H1 (cell line): ENCODE measurements around the gene PTK6. TPM values are rescaled to one million over a fixed set of nuclear protein-coding genes. Genes with fewer than 3 reads are reported as not detected.

Experiments
- CTCF ChIA-PET: fragments of 300-600 bp; sonication (Branson Sonifier 250); formaldehyde crosslinking; loops from one replicate; lab custom pipeline; 2021; ENCODE audit not compliant: partially characterized antibody; lab: Charles Lee
- POLR2A ChIA-PET: fragments of 300-600 bp; sonication (Branson Sonifier 250); formaldehyde crosslinking; loops from one replicate; lab custom pipeline; 2021; ENCODE audit warnings: inconsistent platforms; ENCODE audit not compliant: partially characterized antibody; lab: Charles Lee
- DNase-seq, 2 experiments: peaks; one replicate each; pipeline versions ENCODE4 v3.0.0 to v3.0.0-alpha.2; 2010 to 2022; ENCODE audit warnings: low spot score in 2 of 2, low read depth in 1 of 2, mixed read lengths in 1 of 2
- FAIRE-seq: peaks from 2 replicates; lab custom pipeline; 2011; peaks lifted over from hg19 to GRCh38; lab: Jason Lieb, UNC
- H2AFZ ChIP-seq: 2 replicates; pipeline ENCODE4 v1.8.1; 2012; ENCODE audit warnings: low read length, inconsistent platforms
- H2AK5ac ChIP-seq: 2 replicates; pipeline ENCODE4 v1.6.1; 2013; ENCODE audit warnings: low read depth, low read length
- H2BK120ac ChIP-seq: replicated peaks from 2 replicates; pipeline ENCODE3; 2013; ENCODE audit warnings: low read depth, low read length, inconsistent platforms
- H2BK12ac ChIP-seq: 2 replicates; pipeline ENCODE4 v1.6.1; 2013; ENCODE audit warnings: low read depth, low read length
- H2BK15ac ChIP-seq: 2 replicates; pipeline ENCODE4 v1.6.1; 2013; ENCODE audit warnings: low read length
- H2BK20ac ChIP-seq: 2 replicates; pipeline ENCODE4 v1.6.1; 2013; ENCODE audit warnings: low read length
- H2BK5ac ChIP-seq: 2 replicates; pipeline ENCODE4 v1.6.1; 2013; ENCODE audit warnings: low read depth, low read length
- H3K14ac ChIP-seq: 2 replicates; pipeline ENCODE4 v1.6.1; 2013; ENCODE audit warnings: inconsistent platforms; ENCODE audit not compliant: insufficient read length
- H3K18ac ChIP-seq: 2 replicates; pipeline ENCODE4 v1.6.1; 2013; ENCODE audit warnings: low read length; ENCODE audit errors: extremely low read depth
- H3K23ac ChIP-seq: 2 replicates; pipeline ENCODE4 v1.6.1; 2013; ENCODE audit warnings: inconsistent platforms; ENCODE audit not compliant: insufficient read length
- H3K23me2 ChIP-seq: 2 replicates; pipeline ENCODE4 v1.6.1; 2013; ENCODE audit warnings: low read depth, low read length
- H3K27ac ChIP-seq: 2 replicates; pipeline ENCODE4 v1.6.1; 2011; ENCODE audit warnings: low read depth, low read length, inconsistent platforms
- H3K27me3 ChIP-seq, 4 experiments: replicated peaks in 1 of 4; 1 replicate in 1 of 4; 2 replicates in 3 of 4; pipeline versions ENCODE4 v1.6.1 to v1.8.1; 2011 to 2013; ENCODE audit warnings: low read length in 3 of 4, mild to moderate bottlenecking in 3 of 4, inconsistent platforms in 2 of 4, mixed read lengths in 2 of 4, moderate library complexity in 1 of 4; ENCODE audit not compliant: control insufficient read depth in 3 of 4, insufficient read depth in 3 of 4; ENCODE audit errors: extremely low read depth in 1 of 4
- H3K36me3 ChIP-seq, 4 experiments: 2 replicates each; pipeline versions ENCODE4 v1.6.1 to v1.8.1; 2011 to 2013; ENCODE audit warnings: mild to moderate bottlenecking in 4 of 4, low read length in 3 of 4, moderate library complexity in 2 of 4, control low read depth in 1 of 4, inconsistent platforms in 1 of 4; ENCODE audit not compliant: insufficient read depth in 4 of 4, control insufficient read depth in 2 of 4
- H3K4ac ChIP-seq: replicated peaks from 2 replicates; pipeline ENCODE3; 2013; ENCODE audit warnings: low read length, low read depth, mixed read lengths, inconsistent platforms; ENCODE audit not compliant: insufficient read length
- H3K4me1 ChIP-seq, 4 experiments: replicated peaks in 1 of 4; 1 replicate in 1 of 4; 2 replicates in 3 of 4; pipeline versions ENCODE4 v1.6.1 to v1.8.1; 2011 to 2013; ENCODE audit warnings: low read length in 3 of 4, inconsistent platforms in 2 of 4, mixed read lengths in 1 of 4; ENCODE audit not compliant: insufficient read depth in 4 of 4, control insufficient read depth in 3 of 4
- H3K4me2 ChIP-seq, 2 experiments: 2 replicates each; pipeline versions ENCODE4 v1.6.1 to v1.8.1; 2011 to 2013; ENCODE audit warnings: low read depth in 2 of 2, low read length in 2 of 2, control low read depth in 1 of 2, inconsistent platforms in 1 of 2, mild to moderate bottlenecking in 1 of 2; ENCODE audit not compliant: insufficient read depth in 1 of 2
- H3K4me3 ChIP-seq, 4 experiments: fragments of 200-600, 300-600 bp in 1 of 4; sonication (generic), shearing (Covaris generic), sonication (Bioruptor Twin) in 1 of 4; 2 replicates each; pipeline versions ENCODE4 v1.5.1 to v1.8.1; 2011 to 2016; ENCODE audit warnings: low read length in 4 of 4, low read depth in 3 of 4, control low read depth in 2 of 4, inconsistent platforms in 2 of 4, mild to moderate bottlenecking in 2 of 4, mixed read lengths in 1 of 4, moderate library complexity in 1 of 4; ENCODE audit not compliant: insufficient read depth in 2 of 4; ENCODE audit errors: extremely low read depth in 1 of 4
- H3K56ac ChIP-seq: replicated peaks from 2 replicates; pipeline ENCODE3; 2013; ENCODE audit warnings: low read depth, mild to moderate bottlenecking, mixed read lengths, low read length, inconsistent platforms; ENCODE audit not compliant: insufficient read length
- H3K79me1 ChIP-seq: 2 replicates; pipeline ENCODE4 v1.6.1; 2013; ENCODE audit warnings: low read depth, low read length, control low read depth
- H3K79me2 ChIP-seq, 2 experiments: 2 replicates each; pipeline versions ENCODE4 v1.6.1 to v1.8.1; 2012 to 2013; ENCODE audit warnings: low read length in 2 of 2, mild to moderate bottlenecking in 2 of 2, inconsistent platforms in 1 of 2; ENCODE audit not compliant: insufficient read depth in 2 of 2, control insufficient read depth in 1 of 2
- H3K9ac ChIP-seq, 4 experiments: replicated peaks in 1 of 4; 1 replicate in 1 of 4; 2 replicates in 3 of 4; pipeline versions ENCODE4 v1.6.1 to v1.8.1; 2011 to 2013; ENCODE audit warnings: low read depth in 3 of 4, low read length in 3 of 4, control low read depth in 2 of 4, mild to moderate bottlenecking in 2 of 4, moderate library complexity in 2 of 4, inconsistent platforms in 1 of 4; ENCODE audit errors: extremely low read depth in 1 of 4
- H3K9me3 ChIP-seq, 2 experiments: 2 replicates each; pipeline versions ENCODE4 v1.6.1 to v1.8.1; 2012 to 2013; ENCODE audit warnings: mild to moderate bottlenecking in 2 of 2, moderate library complexity in 2 of 2, control low read depth in 1 of 2, inconsistent platforms in 1 of 2, low read depth in 1 of 2, low read length in 1 of 2, mixed read lengths in 1 of 2; ENCODE audit not compliant: insufficient read depth in 2 of 2
- H4K20me1 ChIP-seq, 2 experiments: replicated peaks in 1 of 2; 2 replicates each; pipeline versions ENCODE3 to v1.8.1; 2011 to 2013; ENCODE audit warnings: inconsistent platforms in 2 of 2, low read length in 2 of 2, mild to moderate bottlenecking in 1 of 2; ENCODE audit not compliant: insufficient read depth in 2 of 2, control insufficient read depth in 1 of 2
- H4K5ac ChIP-seq: 2 replicates; pipeline ENCODE4 v1.6.1; 2013; ENCODE audit warnings: low read length, low read depth, mixed read lengths, inconsistent platforms; ENCODE audit not compliant: insufficient read length
- H4K8ac ChIP-seq: 2 replicates; pipeline ENCODE4 v1.8.0; 2013; ENCODE audit warnings: mild to moderate bottlenecking, moderate library complexity, low read length, inconsistent platforms; ENCODE audit not compliant: insufficient read depth; ENCODE audit errors: extremely low read depth
- H4K91ac ChIP-seq: replicated peaks from 2 replicates; pipeline ENCODE3; 2013; ENCODE audit warnings: low read length, mixed read lengths, inconsistent platforms; ENCODE audit not compliant: insufficient read length
- SUZ12 ChIP-seq: fragments of 200-600 bp; sonication (generic); IDR thresholded peaks from 2 replicates; pipeline ENCODE4 v1.6.1; 2012; ENCODE audit warnings: mild to moderate bottlenecking, inconsistent platforms, low read length, moderate library complexity, mixed read lengths
- WGBS, 2 experiments: shearing (Covaris generic) in 1 of 2; methylation state at CpG; one replicate each; pipeline versions ENCODE4 v1.1.6 to v1.1.7; 2013 to 2015; ENCODE audit warnings: low lambda C conversion rate in 2 of 2, mixed read lengths in 2 of 2, inconsistent platforms in 1 of 2, low coverage in 1 of 2, missing lambda C conversion rate in 1 of 2; ENCODE audit not compliant: insufficient replicate concordance in 2 of 2, insufficient coverage in 1 of 2, insufficient read length in 1 of 2; ENCODE audit errors: extremely low coverage in 1 of 2, missing lambda C conversion rate in 1 of 2; 5-methylcytosine and 5-hydroxymethylcytosine counted together
- polyA plus RNA-seq, 7 experiments: library from polyadenylated mRNA; depleted of rRNA in 3 of 7; stranded (reverse) in 5 of 7; unstranded in 2 of 7; fragments of >200 nt in 5 of 7; fragments of 200-250 nt in 2 of 7; gene quantifications; 1 replicate in 5 of 7; 2 replicates in 1 of 7; 4 replicates in 1 of 7; pipeline versions ENCODE4 v1.2.1 to v1.2.3, GENCODE V29; 2011 to 2013; ENCODE audit warnings: missing spikeins in 2 of 7, mixed read lengths in 2 of 7
- total RNA-seq: library from RNA; stranded (reverse); fragmentation: NEBNext Ultra II Directional; extraction: Animal tissue kit (Norgen Biotek cat#: 25700); gene quantifications from 2 replicates; pipeline ENCODE4 v1.2.1, GENCODE V29; 2021

PTK6 gene
- total and polyA plus RNA-seq, 2 of the 8 experiments (the other 6 are each of a cell fraction or from before 2014, with no cell fraction given): 0.12 to 0.19 TPM

DNA sequence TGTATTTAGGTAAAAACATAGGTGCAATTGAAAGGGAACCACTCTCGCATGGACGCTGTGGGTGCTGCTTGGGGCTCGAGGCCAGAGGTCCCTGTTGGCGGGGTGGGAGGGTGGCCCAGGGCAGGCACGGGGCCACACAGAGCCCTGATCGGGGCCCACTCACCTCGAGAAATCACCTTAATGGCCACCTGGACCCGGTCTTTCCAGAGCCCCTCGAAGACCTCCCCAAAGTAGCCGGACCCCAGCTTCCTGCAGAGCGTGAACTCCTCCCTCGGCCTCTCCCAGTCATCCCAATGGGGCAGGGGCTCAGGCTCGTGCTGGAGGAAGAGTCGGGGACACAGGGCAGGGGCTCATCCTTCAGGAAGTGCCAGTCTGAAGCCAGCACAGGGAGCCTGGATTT, 3.8 kb downstream of the PTK6 start:
- Histone ChIP-seq H3K9ac (no peak overlapping the region; a peak in 1 of 7 replicates), H2BK5ac (no peak overlapping the region), H3K27ac (no peak overlapping the region), H3K27me3 (no peaks in the 10 kb centered on the region), H3K14ac (no peak overlapping the region), H2BK15ac (no peak overlapping the region), H4K91ac (no peak overlapping the region), H2BK20ac (no peak overlapping the region), H3K4me1 (peaks cover 0 to 18% (median 3%) of the 10 kb centered on the region in 4 experiments; a peak in 5 of 7 replicates), H3K79me1 (no peaks in the 10 kb centered on the region; the same call in 1 of the 2 replicates), H4K5ac (no peak overlapping the region), H3K56ac (no peak overlapping the region), H3K79me2 (no peaks in the 10 kb centered on the region), H4K8ac (peak overlapping the region; percentile 51; the same call in 1 of the 2 replicates), H4K20me1 (peaks cover 0 to 3% of the 10 kb centered on the region in 2 experiments), H2AK5ac (no peak overlapping the region), H3K23me2 (peaks cover 3% of the 10 kb centered on the region; the same call in 1 of the 2 replicates), H3K4me3 (no peak overlapping the region), H3K18ac (no peak overlapping the region), H3K4ac (no peak overlapping the region), H2AFZ (no peak overlapping the region), H2BK120ac (no peak overlapping the region), H2BK12ac (no peak overlapping the region), H3K4me2 (no peak overlapping the region), H3K9me3 (no peaks in the 10 kb centered on the region), H3K36me3 (no peaks in the 10 kb centered on the region), H3K23ac (no peak overlapping the region)
- DNase-seq (no peak), FAIRE-seq (no peak)
- 86% methylated on average over 13 of the region's 14 CpGs; no CpG with 5 or more reads in 1 of the 2 experiments for WGBS, 2 experiments
- POLR2A ChIA-PET: interaction anchor here (7.8 kb wide), 1 partner anchor 11 kb away, joined by 59 read pairs; the partner anchor contains the start of gene PPDPF
- no peak for TF ChIP-seq SUZ12
- CTCF ChIA-PET: no interaction called here
